ENCODE measurements around the gene TIMM50. TPM values are rescaled to one million over a fixed set of nuclear protein-coding genes. Genes with fewer than 3 reads are reported as not detected.

The TIMM50 gene
- total RNA-seq, 4 donors from 2014 or later, result 50.8 to 53.5 (median 52.4) TPM

GRCh38 chr19:39502640-39503417 lies 22.2 kb downstream of the TIMM50 start:
- Histone ChIP-seq H3K36me3 (no peaks in the 10 kb centered on the region), H3K4me3 (peak overlapping the region in 1 of 2 donors; percentile 4), H3K4me1 (peaks cover 0 to 40% (median 15%) of the 10 kb centered on the region in 3 donors), H3K27ac (no peak overlapping the region), H3K9me3 (peaks cover 0 to 6% (median 0%) of the 10 kb centered on the region in 3 donors), H3K27me3 (peaks cover 100% of the 10 kb centered on the region)
- peak; percentile 77 for ATAC-seq
- 9 to 36% methylated on average over 5 to 9 of the region's 69 CpGs for WGBS, 2 donors (ENCODE audit: low coverage in 1 of 2)
- TF ChIP-seq POLR2AphosphoS5 (IDR thresholded peaks at IDR 0.05) (no peak), CTCF (IDR thresholded peaks at IDR 0.05) (peak in 3 of 4 experiments; percentile 56 to 86 (median 80))

- Histone ChIP-seq H3K9me3 (peaks cover 0 to 6% (median 0%) of the 10 kb centered on the region in 3 donors), H3K36me3 (no peaks in the 10 kb centered on the region), H3K27ac (no peak overlapping the region), H3K4me3 (peak overlapping the region in 1 of 2 donors; percentile 46), H3K27me3 (peaks cover 97% of the 10 kb centered on the region), H3K4me1 (peaks cover 0 to 23% (median 0%) of the 10 kb centered on the region in 3 donors)
- TF ChIP-seq EP300 (IDR thresholded peaks at IDR 0.05), result no peak
- no peak for TF ChIP-seq POLR2AphosphoS5 (IDR thresholded peaks at IDR 0.05)
- no peak for TF ChIP-seq CTCF (IDR thresholded peaks at IDR 0.05)
- TF ChIP-seq POLR2A (IDR thresholded peaks at IDR 0.05), result no peak
- 20 to 45% methylated on average over 1 to 7 of the region's 7 CpGs for WGBS, 2 donors (ENCODE audit: low coverage in 1 of 2)
- no peak for ATAC-seq
These were observed 25.9 kb downstream of the TIMM50 start for GRCh38 chr19:39506598-39506943.

GRCh38 chr19:39506944-39507714 lies 26.5 kb downstream of the TIMM50 start:
- Histone ChIP-seq H3K4me1 (peaks cover 0 to 23% (median 0%) of the 10 kb centered on the region in 3 donors), H3K27ac (no peak overlapping the region), H3K9me3 (peaks cover 0 to 6% (median 0%) of the 10 kb centered on the region in 3 donors), H3K36me3 (no peaks in the 10 kb centered on the region), H3K4me3 (peak overlapping the region in 1 of 2 donors; percentile 46), H3K27me3 (peaks cover 97% of the 10 kb centered on the region)
- no peak for ATAC-seq
- TF ChIP-seq EP300 (IDR thresholded peaks at IDR 0.05) (no peak), POLR2A (IDR thresholded peaks at IDR 0.05) (no peak), POLR2AphosphoS5 (IDR thresholded peaks at IDR 0.05) (no peak), CTCF (IDR thresholded peaks at IDR 0.05) (no peak)
- WGBS, 2 donors (ENCODE audit: low coverage in 1 of 2), result 8% methylated on average over 19 of the region's 96 CpGs; no CpG with 5 or more reads in 1 of the 2 donors

- ATAC-seq, result no peak
- H3K4me1 ChIP-seq, result peaks cover 0 to 20% (median 0%) of the 10 kb centered on the region in 3 donors
- WGBS, 2 donors (ENCODE audit: low coverage in 1 of 2), result 32 to 62% methylated on average over 16 to 17 of the region's 24 CpGs
- H3K27ac ChIP-seq, result no peak overlapping the region
- peaks cover 97% of the 10 kb centered on the region for H3K27me3 ChIP-seq
- H3K4me3 ChIP-seq, result peak overlapping the region in 1 of 2 donors; percentile 46
- TF ChIP-seq POLR2A (IDR thresholded peaks at IDR 0.05), result no peak
- no peak for TF ChIP-seq CTCF (IDR thresholded peaks at IDR 0.05)
- peaks cover 0 to 1% (median 0%) of the 10 kb centered on the region in 3 donors for H3K9me3 ChIP-seq
- no peaks in the 10 kb centered on the region for H3K36me3 ChIP-seq
These were observed 27.2 kb downstream of the TIMM50 start for GRCh38 chr19:39507715-39508364.
